Cardiac muscle cell (in vitro differentiated cells and primary cell): ENCODE results near the gene RAF1. TPM values are rescaled to one million over a fixed set of nuclear protein-coding genes. Genes with fewer than 3 reads are reported as not detected.

Source experiments
- DNase-seq, 2 donors: peaks; one replicate each; pipeline versions ENCODE4 v3.0.0 to v3.0.0-alpha.2; 2010 to 2017; ENCODE audit warnings: low read depth in 1 of 2, low spot score in 1 of 2
- H3K27ac ChIP-seq: fragments of 200-600 bp; sonication (generic); 2 replicates; pipeline ENCODE4 v1.5.1; 2016
- H3K27me3 ChIP-seq: fragments of 200-600 bp; sonication (generic); 2 replicates; pipeline ENCODE4 v1.6.0; 2016; ENCODE audit warnings: control low read depth
- H3K36me3 ChIP-seq: fragments of 200-600 bp; sonication (generic); 2 replicates; pipeline ENCODE4 v1.5.1; 2016; ENCODE audit warnings: control low read depth
- H3K4me1 ChIP-seq: fragments of 200-600 bp; sonication (generic); 2 replicates; pipeline ENCODE4 v1.8.1; 2017; ENCODE audit warnings: low read depth, mild to moderate bottlenecking, mixed run types
- H3K4me3 ChIP-seq: fragments of 200-600 bp; sonication (generic); 2 replicates; pipeline ENCODE4 v1.5.1; 2016; ENCODE audit warnings: mild to moderate bottlenecking
- H3K9me3 ChIP-seq: fragments of 200-600 bp; sonication (generic); 2 replicates; pipeline ENCODE4 v1.5.1; 2017; ENCODE audit warnings: low read depth, mild to moderate bottlenecking, control low read depth
- CTCF ChIP-seq: IDR thresholded peaks from 2 replicates; pipeline ENCODE4 v1.5.1; 2012; ENCODE audit warnings: low read depth, mild to moderate bottlenecking, low read length
- polyA plus RNA-seq: library from polyadenylated mRNA; unstranded; fragments of >200 nt; fragmentation: Nextera tagmentation; extraction: Ambion mirVana; gene quantifications from 2 replicates; pipeline ENCODE4 v1.2.1, GENCODE V29; 2016
- total RNA-seq: library from RNA; depleted of rRNA; stranded (reverse); fragments of >200 nt; gene quantifications from 2 replicates; pipeline ENCODE4 v1.2.3, GENCODE V29; 2016

Gene RAF1
- total and polyA plus RNA-seq, 2 experiments from 2014 or later = 82.8 to 153 TPM

- TF ChIP-seq CTCF = no peak
- Histone ChIP-seq H3K27ac (peak overlapping the region; percentile 96), H3K27me3 (no peaks in the 10 kb centered on the region), H3K4me1 (peaks cover 43% of the 10 kb centered on the region), H3K36me3 (no peaks in the 10 kb centered on the region), H3K4me3 (peak overlapping the region; percentile 92), H3K9me3 (no peaks in the 10 kb centered on the region)
- DNase-seq = peak in 1 of 2 donors; percentile 60
Observed at GRCh38 chr3:12557473-12558100, 106.3 kb downstream of the RAF1 start.

GRCh38 chr3:12556690-12557472 is 107.0 kb downstream of the RAF1 start, which contains the start of gene MKRN2:
Gene MKRN2, plus strand, starts transcription at chr3:12557087. Its CDS starts 64 bp downstream, at chr3:12557151.
- Histone ChIP-seq H3K36me3 (no peaks in the 10 kb centered on the region), H3K27ac (peak within 1 kb of the TSS; percentile 96), H3K27me3 (no peaks in the 10 kb centered on the region), H3K4me1 (peaks cover 36% of the 10 kb centered on the region), H3K9me3 (no peaks in the 10 kb centered on the region), H3K4me3 (peak within 1 kb of the TSS; percentile 92)
- peak; percentile 90 to 91 for DNase-seq
- TF ChIP-seq CTCF = no peak

GRCh38 chr3:12556314-12556689 is 107.6 kb downstream of the RAF1 start:
- DNase-seq = no peak
- TF ChIP-seq CTCF = no peak
- no peaks in the 10 kb centered on the region for H3K36me3 ChIP-seq
- H3K27ac ChIP-seq = peak overlapping the region; percentile 96
- H3K9me3 ChIP-seq = no peaks in the 10 kb centered on the region
- peaks cover 35% of the 10 kb centered on the region for H3K4me1 ChIP-seq
- no peaks in the 10 kb centered on the region for H3K27me3 ChIP-seq
- H3K4me3 ChIP-seq = peak overlapping the region; percentile 92

- Histone ChIP-seq H3K4me3 (no peak overlapping the region), H3K4me1 (peaks cover 16% of the 10 kb centered on the region), H3K36me3 (no peaks in the 10 kb centered on the region), H3K27ac (no peak overlapping the region), H3K27me3 (no peaks in the 10 kb centered on the region), H3K9me3 (no peaks in the 10 kb centered on the region)
- DNase-seq = peak in 1 of 2 donors; percentile 44
- TF ChIP-seq CTCF = no peak
Observed at GRCh38 chr3:12553921-12554391, 110.0 kb downstream of the RAF1 start.

- no peak for TF ChIP-seq CTCF
- Histone ChIP-seq H3K36me3 (no peaks in the 10 kb centered on the region), H3K9me3 (no peaks in the 10 kb centered on the region), H3K27me3 (no peaks in the 10 kb centered on the region), H3K4me3 (no peak overlapping the region), H3K27ac (no peak overlapping the region), H3K4me1 (no peaks in the 10 kb centered on the region)
- no peak for DNase-seq
Observed at GRCh38 chr3:12549971-12550760, 113.8 kb downstream of the RAF1 start.
